Breast epithelium (tissue), 3 donors: ENCODE measurements around the gene CCDC47.

Experiments used
- CTCF ChIP-seq, 3 donors: fragments of 450-650 bp; IDR thresholded peaks; one replicate each; pipeline ENCODE4 v1.5.1; 2016 to 2017; ENCODE audit warnings: antibody characterized with exemption in 3 of 3, mild to moderate bottlenecking in 3 of 3, moderate library complexity in 3 of 3
- POLR2A ChIP-seq: fragments of 450-650 bp; IDR thresholded peaks from one replicate; pipeline ENCODE4 v1.6.1; 2016; ENCODE audit warnings: antibody characterized with exemption, mild to moderate bottlenecking, moderate library complexity
- POLR2AphosphoS5 ChIP-seq, 3 donors: sonication (generic); formaldehyde crosslinking; IDR thresholded peaks; one replicate each; pipeline ENCODE4 v1.6.1; 2017; ENCODE audit warnings: antibody characterized with exemption in 3 of 3

- TF ChIP-seq CTCF (IDR thresholded peaks at IDR 0.05), result no peak
- TF ChIP-seq POLR2A, result no peak
- no peak for TF ChIP-seq POLR2AphosphoS5 (IDR thresholded peaks at IDR 0.05)
Measured at GRCh38 chr17:63699638-63700527, 73.5 kb downstream of the CCDC47 start, which contains the start of gene LIMD2.
